Measurements from ENCODE around the gene APBA1. TPM values are rescaled to one million over a fixed set of nuclear protein-coding genes. Genes with fewer than 3 reads are reported as not detected.

APBA1 gene
- 10 to 100 TPM; 10.1 to 14.4 (median 12.7) TPM for total RNA-seq
- long read RNA-seq, donor 1, partial matches to known transcripts = 2 of 2 reads
- long read RNA-seq, donor 1, other reads (novel, unspliced or antisense) = 0 of 2 reads
- long read RNA-seq, donor 2 = 0 reads

- TF ChIP-seq, protein P1, sequence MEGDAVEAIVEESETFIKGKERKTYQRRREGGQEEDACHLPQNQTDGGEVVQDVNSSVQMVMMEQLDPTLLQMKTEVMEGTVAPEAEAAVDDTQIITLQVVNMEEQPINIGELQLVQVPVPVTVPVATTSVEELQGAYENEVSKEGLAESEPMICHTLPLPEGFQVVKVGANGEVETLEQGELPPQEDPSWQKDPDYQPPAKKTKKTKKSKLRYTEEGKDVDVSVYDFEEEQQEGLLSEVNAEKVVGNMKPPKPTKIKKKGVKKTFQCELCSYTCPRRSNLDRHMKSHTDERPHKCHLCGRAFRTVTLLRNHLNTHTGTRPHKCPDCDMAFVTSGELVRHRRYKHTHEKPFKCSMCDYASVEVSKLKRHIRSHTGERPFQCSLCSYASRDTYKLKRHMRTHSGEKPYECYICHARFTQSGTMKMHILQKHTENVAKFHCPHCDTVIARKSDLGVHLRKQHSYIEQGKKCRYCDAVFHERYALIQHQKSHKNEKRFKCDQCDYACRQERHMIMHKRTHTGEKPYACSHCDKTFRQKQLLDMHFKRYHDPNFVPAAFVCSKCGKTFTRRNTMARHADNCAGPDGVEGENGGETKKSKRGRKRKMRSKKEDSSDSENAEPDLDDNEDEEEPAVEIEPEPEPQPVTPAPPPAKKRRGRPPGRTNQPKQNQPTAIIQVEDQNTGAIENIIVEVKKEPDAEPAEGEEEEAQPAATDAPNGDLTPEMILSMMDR (IDR thresholded peaks at IDR 0.05) = no peak
- Histone ChIP-seq H3K9me3 (no peaks in the 10 kb centered on the region), H3K4me3 (peak within 1 kb of the TSS; percentile 37), H3K4me1 (ENCODE audit: low read depth) (peaks cover 4% of the 10 kb centered on the region), H3K36me3 (ENCODE audit: low read depth) (no peaks in the 10 kb centered on the region)
- ATAC-seq (peak; percentile 77), DNase-seq (peak; percentile 61 to 79 (median 69))
- intact Hi-C loops (cut with DNase I, micrococcal nuclease) = loop anchor here in 1 of 2 donors (5.0 kb wide), 1 partner anchor 205 kb away; no protein-coding TSS in a partner anchor
These were observed at the start of gene APBA1 for GRCh38 chr9:69671879-69672595. TSS of gene APBA1 (minus strand) at chr9:69672371.

DNA sequence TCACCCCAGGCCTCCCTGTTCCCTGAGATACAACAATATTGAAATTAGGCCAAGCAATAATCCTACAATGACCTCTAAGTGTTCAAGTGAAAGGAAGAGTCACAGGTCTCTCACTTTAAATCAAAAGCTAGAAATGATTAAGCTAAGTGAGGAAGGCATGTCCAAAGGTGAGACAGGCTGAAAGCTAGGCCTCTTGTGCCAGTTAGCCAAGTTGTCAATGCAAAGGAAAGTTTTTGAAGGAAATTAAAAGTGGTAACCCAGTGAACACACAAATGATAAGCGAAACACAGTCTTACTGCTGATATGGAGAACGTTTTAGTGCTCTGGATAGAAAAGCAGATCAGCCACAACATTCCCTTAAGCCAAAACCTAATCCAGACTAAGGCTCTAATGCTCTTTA is 47.8 kb upstream of the APBA1 start:
- ATAC-seq (peak; percentile 47), DNase-seq (peak in 1 of 3 donors; percentile 21)
- Histone ChIP-seq H3K36me3 (ENCODE audit: low read depth) (no peaks in the 10 kb centered on the region), H3K4me3 (no peak overlapping the region), H3K9me3 (no peaks in the 10 kb centered on the region), H3K4me1 (ENCODE audit: low read depth) (peaks cover 36% of the 10 kb centered on the region)
- intact Hi-C loops (cut with DNase I, micrococcal nuclease) = no loop called here
- TF ChIP-seq, protein P1 (IDR thresholded peaks at IDR 0.05) = no peak

- Histone ChIP-seq H3K4me1 (ENCODE audit: low read depth) (peaks cover 38% of the 10 kb centered on the region), H3K9me3 (no peaks in the 10 kb centered on the region), H3K36me3 (ENCODE audit: low read depth) (no peaks in the 10 kb centered on the region), H3K4me3 (no peak overlapping the region)
- TF ChIP-seq, protein P1 (IDR thresholded peaks at IDR 0.05) = no peak
- intact Hi-C loops (cut with DNase I, micrococcal nuclease) = no loop called here
- ATAC-seq (peak; percentile 57), DNase-seq (no peak)
These were observed 47.2 kb upstream of the APBA1 start for GRCh38 chr9:69719367-69719766.

GRCh38 chr9:69718218-69718617 is 46.0 kb upstream of the APBA1 start:
- DNase-seq = peak; percentile 44 to 50 (median 44)
- peaks cover 38% of the 10 kb centered on the region for H3K4me1 ChIP-seq (ENCODE audit: low read depth)
- H3K36me3 ChIP-seq (ENCODE audit: low read depth) = no peaks in the 10 kb centered on the region
- no peaks in the 10 kb centered on the region for H3K9me3 ChIP-seq
- intact Hi-C loops (cut with DNase I, micrococcal nuclease) = no loop called here
- ATAC-seq = peak; percentile 80
- H3K4me3 ChIP-seq = no peak overlapping the region
- TF ChIP-seq, protein P1 (IDR thresholded peaks at IDR 0.05) = no peak

- TF ChIP-seq, protein P1 (IDR thresholded peaks at IDR 0.05) = no peak
- ATAC-seq = peak; percentile 69
- intact Hi-C loops (cut with DNase I, micrococcal nuclease) = no loop called here
- no peaks in the 10 kb centered on the region for H3K36me3 ChIP-seq (ENCODE audit: low read depth)
- no peak overlapping the region for H3K4me3 ChIP-seq
- H3K9me3 ChIP-seq = no peaks in the 10 kb centered on the region
- H3K4me1 ChIP-seq (ENCODE audit: low read depth) = peaks cover 38% of the 10 kb centered on the region
- no peak for DNase-seq
These were observed 43.7 kb upstream of the APBA1 start for GRCh38 chr9:69715825-69716224.

Data from mucosa of descending colon (tissue), 3 donors.